Activated T-helper 1 cell treated with anti-CD3 and anti-CD28 coated beads, Interleukin-2, amount 50 U/mL, for 16 hours (primary cell): ENCODE results near the gene SPG7.
"Not testable (repeated sequence)": the region's sequence is repeated elsewhere in the genome, so short reads cannot be mapped to it uniquely, and the experiment has no call there.

Experiments
- DNase-seq, 2 donors: peaks; one replicate each; pipeline ENCODE4 v3.0.0-alpha.2; 2020; ENCODE audit warnings: low read depth in 1 of 2, low spot score in 1 of 2

Gene SPG7

GRCh38 chr16:89561142-89561883 is 53.1 kb downstream of the SPG7 start:
- DNase-seq = no peak

GRCh38 chr16:89561884-89562599 is 53.8 kb downstream of the SPG7 start:
- no peak for DNase-seq

- no peak for DNase-seq
Observed at GRCh38 chr16:89562939-89563338, 54.7 kb downstream of the SPG7 start.

GRCh38 chr16:89563639-89564392 is 55.6 kb downstream of the SPG7 start:
- no peak for DNase-seq

- DNase-seq = no peak
Observed at GRCh38 chr16:89564476-89565255, 56.5 kb downstream of the SPG7 start.

- no peak for DNase-seq
Observed at GRCh38 chr16:89565256-89565505, 57.0 kb downstream of the SPG7 start.

- DNase-seq = no peak
Observed at GRCh38 chr16:89565506-89566372, 57.5 kb downstream of the SPG7 start.

- DNase-seq = no peak
Observed at GRCh38 chr16:89567656-89568594, 59.7 kb downstream of the SPG7 start.

- no peak for DNase-seq
Observed at GRCh38 chr16:89569506-89570341, 61.5 kb downstream of the SPG7 start.

GRCh38 chr16:89570342-89570923 is 62.2 kb downstream of the SPG7 start:
- no peak for DNase-seq

- DNase-seq = not testable (repeated sequence)
Observed at GRCh38 chr16:89570983-89571598, 62.9 kb downstream of the SPG7 start.

- DNase-seq = no peak
Observed at GRCh38 chr16:89571636-89572035, 63.4 kb downstream of the SPG7 start.

- DNase-seq = no peak
Observed at GRCh38 chr16:89572073-89572484, 63.9 kb downstream of the SPG7 start.

GRCh38 chr16:89572485-89573205 is 64.4 kb downstream of the SPG7 start:
- DNase-seq = no peak

GRCh38 chr16:89573826-89574680 is 65.8 kb downstream of the SPG7 start:
- DNase-seq = no peak

GRCh38 chr16:89574681-89575246 is 66.6 kb downstream of the SPG7 start:
- DNase-seq = no peak
